T-helper 2 cell treated with Interferon-gamma antibody and Interleukin-4, amounts not matched to agents 5 μg/mL and 100 μg/mL, for 36 hours (primary cell): ENCODE results near the gene CHSY3.

Experiments used
- DNase-seq: peaks from one replicate; pipeline ENCODE4 v3.0.0; 2021; ENCODE audit warnings: low spot score
- H3K27ac Mint-ChIP-seq: one replicate; pipeline ENCODE4 v1.8.0; 2021; ENCODE audit warnings: mild to moderate bottlenecking, mixed read lengths
- H3K27me3 Mint-ChIP-seq: one replicate; pipeline ENCODE4 v1.8.0; 2021; ENCODE audit warnings: low read depth, mixed read lengths
- H3K36me3 Mint-ChIP-seq: one replicate; pipeline ENCODE4 v1.8.0; 2021; ENCODE audit warnings: low read depth, mixed read lengths
- H3K4me1 Mint-ChIP-seq: one replicate; pipeline ENCODE4 v1.8.0; 2021; ENCODE audit warnings: low read depth, mixed read lengths
- H3K4me3 Mint-ChIP-seq: one replicate; pipeline ENCODE4 v1.8.0; 2022; ENCODE audit warnings: mild to moderate bottlenecking, moderate library complexity, mixed read lengths
- H3K9me3 Mint-ChIP-seq: one replicate; pipeline ENCODE4 v1.8.0; 2021; ENCODE audit warnings: mixed read lengths

CHSY3 gene

GRCh38 chr5:130021876-130022275, 117.6 kb downstream of the CHSY3 start:
- no peak for DNase-seq
- no peaks in the 10 kb centered on the region for H3K36me3 Mint-ChIP-seq
- H3K27me3 Mint-ChIP-seq: no peaks in the 10 kb centered on the region
- no peak overlapping the region for H3K27ac Mint-ChIP-seq
- no peak overlapping the region for H3K4me3 Mint-ChIP-seq
- no peaks in the 10 kb centered on the region for H3K9me3 Mint-ChIP-seq
- no peaks in the 10 kb centered on the region for H3K4me1 Mint-ChIP-seq

GRCh38 chr5:130023604-130024003, 119.3 kb downstream of the CHSY3 start:
- no peak for DNase-seq
- Mint-ChIP-seq H3K9me3 (no peaks in the 10 kb centered on the region), H3K27ac (no peak overlapping the region), H3K4me1 (no peaks in the 10 kb centered on the region), H3K36me3 (no peaks in the 10 kb centered on the region), H3K27me3 (no peaks in the 10 kb centered on the region), H3K4me3 (no peak overlapping the region)

- H3K27me3 Mint-ChIP-seq: no peaks in the 10 kb centered on the region
- H3K4me3 Mint-ChIP-seq: no peak overlapping the region
- H3K36me3 Mint-ChIP-seq: no peaks in the 10 kb centered on the region
- no peak overlapping the region for H3K27ac Mint-ChIP-seq
- H3K4me1 Mint-ChIP-seq: no peaks in the 10 kb centered on the region
- DNase-seq: no peak
- no peaks in the 10 kb centered on the region for H3K9me3 Mint-ChIP-seq
Measured at GRCh38 chr5:130024006-130024405, 119.7 kb downstream of the CHSY3 start.

- Mint-ChIP-seq H3K4me3 (no peak overlapping the region), H3K36me3 (no peaks in the 10 kb centered on the region), H3K27me3 (no peaks in the 10 kb centered on the region), H3K27ac (no peak overlapping the region), H3K4me1 (no peaks in the 10 kb centered on the region), H3K9me3 (no peaks in the 10 kb centered on the region)
- DNase-seq: no peak
Measured at GRCh38 chr5:130025511-130025910, 121.2 kb downstream of the CHSY3 start.

- Mint-ChIP-seq H3K9me3 (no peaks in the 10 kb centered on the region), H3K27ac (no peak overlapping the region), H3K27me3 (no peaks in the 10 kb centered on the region), H3K4me3 (no peak overlapping the region), H3K4me1 (no peaks in the 10 kb centered on the region), H3K36me3 (no peaks in the 10 kb centered on the region)
- DNase-seq: no peak
Measured at GRCh38 chr5:130032807-130033206, 128.5 kb downstream of the CHSY3 start.

DNA sequence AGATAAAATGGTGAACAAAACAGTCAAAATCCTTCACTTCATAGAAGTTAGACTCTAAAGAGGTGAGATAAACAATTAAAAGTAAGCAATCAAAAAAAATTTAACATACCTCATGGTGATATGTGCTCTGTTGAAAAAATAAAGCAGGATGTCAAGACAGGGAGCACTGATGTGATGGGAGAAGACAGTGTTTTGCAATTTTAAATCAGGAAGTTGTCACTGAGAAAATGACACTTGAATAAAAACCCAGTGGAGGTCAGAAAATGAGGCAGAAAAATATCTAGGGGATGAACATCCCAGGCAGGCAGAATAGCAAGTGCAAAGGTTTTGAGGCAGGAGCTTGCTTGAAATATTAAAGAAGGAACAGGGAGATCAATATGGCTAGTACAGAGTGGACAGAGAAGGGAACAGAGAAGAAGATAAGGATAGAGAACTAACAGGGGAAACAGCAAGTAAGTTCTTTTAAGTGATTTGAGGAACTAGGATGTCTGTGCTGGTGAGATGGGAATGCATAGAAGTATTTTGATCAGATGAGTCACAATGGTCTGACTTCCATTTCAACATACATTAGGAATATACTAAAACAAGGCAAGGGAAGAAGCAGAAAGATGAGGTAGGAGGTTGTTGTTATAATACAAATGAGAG, 130.4 kb downstream of the CHSY3 start:
- Mint-ChIP-seq H3K27me3 (no peaks in the 10 kb centered on the region), H3K4me3 (no peak overlapping the region), H3K9me3 (no peaks in the 10 kb centered on the region), H3K4me1 (no peaks in the 10 kb centered on the region), H3K36me3 (no peaks in the 10 kb centered on the region), H3K27ac (no peak overlapping the region)
- no peak for DNase-seq

DNA sequence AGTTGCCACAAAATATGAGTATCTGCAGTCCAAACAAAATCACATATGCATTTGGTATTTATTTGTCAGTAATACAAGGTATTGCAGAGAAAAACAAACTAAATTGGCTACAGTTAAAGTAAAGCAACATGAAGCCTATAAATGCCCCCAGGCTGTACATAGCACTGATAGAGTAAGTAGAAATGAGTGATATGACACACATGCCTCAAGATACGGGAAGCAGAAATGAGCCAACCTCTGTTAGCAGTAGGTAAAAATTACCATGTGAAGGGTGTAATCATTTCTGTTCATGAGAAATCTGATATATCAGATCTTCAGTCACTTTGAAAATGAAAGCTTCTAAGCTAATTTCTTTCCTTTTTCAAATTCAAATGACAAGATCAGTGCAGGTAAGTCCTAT, 131.1 kb downstream of the CHSY3 start:
- no peak overlapping the region for H3K4me3 Mint-ChIP-seq

DNA sequence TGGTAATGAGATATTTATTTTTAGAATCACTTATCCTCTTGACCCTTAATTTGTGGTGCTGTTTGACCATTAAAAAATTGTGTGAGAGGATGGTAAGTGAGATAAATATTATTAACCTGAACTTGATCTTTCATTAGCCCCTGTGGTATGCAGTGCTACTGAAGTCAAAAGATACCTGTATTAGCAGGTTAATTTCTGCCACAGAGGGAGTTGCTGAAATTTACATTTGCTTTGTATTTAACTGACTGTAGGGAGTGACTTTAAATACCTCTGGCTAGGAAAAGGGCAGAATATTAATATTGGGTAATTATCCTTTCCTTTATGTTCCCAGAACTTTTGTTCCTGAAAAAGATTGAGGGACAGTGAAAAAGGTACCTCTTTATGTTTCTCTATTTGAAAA, 133.6 kb downstream of the CHSY3 start:
- Mint-ChIP-seq H3K27ac (no peak overlapping the region), H3K27me3 (no peaks in the 10 kb centered on the region), H3K4me3 (no peak overlapping the region), H3K9me3 (no peaks in the 10 kb centered on the region), H3K36me3 (no peaks in the 10 kb centered on the region), H3K4me1 (no peaks in the 10 kb centered on the region)
- no peak for DNase-seq

More for the DNA sequence above, 131.1 kb downstream of the CHSY3 start:
- no peaks in the 10 kb centered on the region for H3K27me3 Mint-ChIP-seq
- DNase-seq: no peak
- H3K4me1 Mint-ChIP-seq: no peaks in the 10 kb centered on the region
- no peak overlapping the region for H3K27ac Mint-ChIP-seq
- no peaks in the 10 kb centered on the region for H3K36me3 Mint-ChIP-seq
- no peaks in the 10 kb centered on the region for H3K9me3 Mint-ChIP-seq

- no peaks in the 10 kb centered on the region for H3K4me1 Mint-ChIP-seq
- no peaks in the 10 kb centered on the region for H3K9me3 Mint-ChIP-seq
- no peak overlapping the region for H3K27ac Mint-ChIP-seq
- DNase-seq: no peak
- no peaks in the 10 kb centered on the region for H3K36me3 Mint-ChIP-seq
- no peak overlapping the region for H3K4me3 Mint-ChIP-seq
- H3K27me3 Mint-ChIP-seq: no peaks in the 10 kb centered on the region
Measured at GRCh38 chr5:130043834-130044233, 139.6 kb downstream of the CHSY3 start.

DNA sequence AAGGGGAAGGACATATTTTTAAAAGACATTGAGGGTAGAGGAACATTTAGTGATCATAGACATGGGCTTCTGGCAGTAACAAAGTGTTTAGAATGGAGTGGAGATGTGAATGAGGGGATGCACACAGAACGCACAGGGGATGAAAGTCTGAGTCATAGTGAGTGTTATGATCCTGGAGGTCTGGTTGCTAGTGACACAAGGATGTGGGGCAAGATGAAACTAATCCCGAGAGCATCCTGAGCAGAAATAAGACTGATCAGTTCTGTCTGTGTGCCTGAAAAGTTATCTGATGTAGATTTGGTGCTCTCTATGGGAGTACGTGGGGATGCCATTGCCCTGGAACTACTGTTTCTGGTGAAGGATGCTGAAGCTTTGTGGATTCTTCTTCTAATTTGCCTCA, 141.1 kb downstream of the CHSY3 start:
- Mint-ChIP-seq H3K9me3 (no peaks in the 10 kb centered on the region), H3K27me3 (no peaks in the 10 kb centered on the region), H3K4me1 (no peaks in the 10 kb centered on the region), H3K27ac (no peak overlapping the region), H3K36me3 (no peaks in the 10 kb centered on the region), H3K4me3 (no peak overlapping the region)
- DNase-seq: no peak

- H3K36me3 Mint-ChIP-seq: no peaks in the 10 kb centered on the region
- no peaks in the 10 kb centered on the region for H3K4me1 Mint-ChIP-seq
- no peaks in the 10 kb centered on the region for H3K27me3 Mint-ChIP-seq
- H3K4me3 Mint-ChIP-seq: no peak overlapping the region
- H3K9me3 Mint-ChIP-seq: no peaks in the 10 kb centered on the region
- DNase-seq: no peak
- H3K27ac Mint-ChIP-seq: no peak overlapping the region
Measured at GRCh38 chr5:130050585-130050984, 146.3 kb downstream of the CHSY3 start.

GRCh38 chr5:130052752-130053151, 148.5 kb downstream of the CHSY3 start:
- H3K4me3 Mint-ChIP-seq: no peak overlapping the region
- no peaks in the 10 kb centered on the region for H3K27me3 Mint-ChIP-seq
- no peaks in the 10 kb centered on the region for H3K4me1 Mint-ChIP-seq
- H3K27ac Mint-ChIP-seq: no peak overlapping the region
- no peak for DNase-seq
- no peaks in the 10 kb centered on the region for H3K36me3 Mint-ChIP-seq
- no peaks in the 10 kb centered on the region for H3K9me3 Mint-ChIP-seq

- no peaks in the 10 kb centered on the region for H3K9me3 Mint-ChIP-seq
- no peaks in the 10 kb centered on the region for H3K4me1 Mint-ChIP-seq
- no peak for DNase-seq
- no peaks in the 10 kb centered on the region for H3K36me3 Mint-ChIP-seq
- H3K27me3 Mint-ChIP-seq: no peaks in the 10 kb centered on the region
- H3K27ac Mint-ChIP-seq: no peak overlapping the region
- no peak overlapping the region for H3K4me3 Mint-ChIP-seq
Measured at GRCh38 chr5:130055572-130055971, 151.3 kb downstream of the CHSY3 start.

- DNase-seq: no peak
- Mint-ChIP-seq H3K36me3 (no peaks in the 10 kb centered on the region), H3K4me1 (no peaks in the 10 kb centered on the region), H3K27ac (no peak overlapping the region), H3K9me3 (no peaks in the 10 kb centered on the region), H3K27me3 (no peaks in the 10 kb centered on the region), H3K4me3 (no peak overlapping the region)
Measured at GRCh38 chr5:130061746-130062145, 157.5 kb downstream of the CHSY3 start.

DNA sequence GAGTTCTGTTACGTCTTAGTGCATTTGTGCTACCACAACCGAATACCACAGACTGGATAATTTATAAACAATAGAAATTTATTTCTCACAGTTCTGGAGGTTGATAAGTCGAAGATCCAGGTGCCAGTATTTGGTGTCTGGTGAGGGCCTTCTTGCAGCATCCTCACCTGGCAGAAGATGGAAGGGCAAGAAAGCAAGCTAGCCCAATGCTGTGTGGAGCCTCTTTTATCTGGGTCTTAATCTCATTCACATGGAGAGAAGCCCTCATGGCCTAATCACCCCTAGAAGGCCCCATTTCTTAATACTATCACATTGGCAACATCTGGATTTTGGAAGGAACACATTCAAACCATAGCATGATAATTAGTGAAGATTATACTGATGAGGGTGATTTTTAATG, 159.3 kb downstream of the CHSY3 start:
- H3K4me1 Mint-ChIP-seq: no peaks in the 10 kb centered on the region
- DNase-seq: no peak
- H3K36me3 Mint-ChIP-seq: no peaks in the 10 kb centered on the region
- H3K27me3 Mint-ChIP-seq: no peaks in the 10 kb centered on the region
- H3K27ac Mint-ChIP-seq: no peak overlapping the region
- H3K9me3 Mint-ChIP-seq: no peaks in the 10 kb centered on the region
- H3K4me3 Mint-ChIP-seq: no peak overlapping the region
